ENCODE data around the gene DUSP22. TPM values are rescaled to one million over a fixed set of nuclear protein-coding genes. Genes with fewer than 3 reads are reported as not detected.

The DUSP22 gene
- total and polyA plus RNA-seq, 3 experiments from 2014 or later, result 24.4 to 38.5 (median 25.3) TPM

GRCh38 chr6:259901-260508, 32.3 kb upstream of the DUSP22 start:
- no peaks in the 10 kb centered on the region for H3K36me3 ChIP-seq (ENCODE audit: insufficient read depth, low read length)
- CTCF ChIA-PET, result interaction anchor here (0.9 kb wide), 1 partner anchor 44 kb away, joined by 4 read pairs; no protein-coding TSS in a partner anchor
- peak overlapping the region; percentile 35 to 85 (median 68) for H3K4me3 Mint-ChIP-seq
- peak in 1 of 5 donors; percentile 21 for DNase-seq
- H3K4me3 ChIP-seq (ENCODE audit: low read length), result peak overlapping the region; percentile 1
- H3K4me1 Mint-ChIP-seq, result peaks cover 24 to 53% (median 27%) of the 10 kb centered on the region in 3 donors
- POLR2A ChIA-PET, result no interaction called here
- no peaks in the 10 kb centered on the region for H3K9me3 ChIP-seq (ENCODE audit: low read length)
- H3K27me3 Mint-ChIP-seq, result no peaks in the 10 kb centered on the region
- no peak overlapping the region for H3K27ac ChIP-seq (ENCODE audit: low read depth, low read length)
- no peaks in the 10 kb centered on the region for H3K27me3 ChIP-seq (ENCODE audit: insufficient read depth, low read length, poor library complexity, severe bottlenecking)
- H3K9me3 Mint-ChIP-seq, result peaks cover 0 to 3% (median 0%) of the 10 kb centered on the region in 5 donors
- H3K4me1 ChIP-seq (ENCODE audit: insufficient read depth, low read length), result peaks cover 6% of the 10 kb centered on the region
- H3K27ac Mint-ChIP-seq, result peak overlapping the region in 7 of 8 donors; percentile 10 to 94 (median 68)
- no peaks in the 10 kb centered on the region for H3K36me3 Mint-ChIP-seq

GRCh38 chr6:264626-265025, 27.7 kb upstream of the DUSP22 start:
- H3K4me3 Mint-ChIP-seq, result no peak overlapping the region
- Histone ChIP-seq H3K36me3 (ENCODE audit: insufficient read depth, low read length) (no peaks in the 10 kb centered on the region), H3K27me3 (ENCODE audit: insufficient read depth, low read length, poor library complexity, severe bottlenecking) (no peaks in the 10 kb centered on the region), H3K4me1 (ENCODE audit: insufficient read depth, low read length) (peaks cover 6% of the 10 kb centered on the region), H3K9me3 (ENCODE audit: low read length) (no peaks in the 10 kb centered on the region), H3K4me3 (ENCODE audit: low read length) (no peak overlapping the region), H3K27ac (ENCODE audit: low read depth, low read length) (no peak overlapping the region)
- ChIA-PET CTCF (no interaction called here), POLR2A (interaction anchor here (0.6 kb wide), 1 partner anchor 47 kb away, joined by 3 read pairs; no protein-coding TSS in a partner anchor)
- peaks cover 0 to 4% (median 0%) of the 10 kb centered on the region in 5 donors for H3K9me3 Mint-ChIP-seq
- H3K36me3 Mint-ChIP-seq, result no peaks in the 10 kb centered on the region
- DNase-seq, result no peak
- H3K27ac Mint-ChIP-seq, result no peak overlapping the region
- no peaks in the 10 kb centered on the region for H3K27me3 Mint-ChIP-seq
- H3K4me1 Mint-ChIP-seq, result peaks cover 10 to 16% (median 16%) of the 10 kb centered on the region in 3 donors

DNA sequence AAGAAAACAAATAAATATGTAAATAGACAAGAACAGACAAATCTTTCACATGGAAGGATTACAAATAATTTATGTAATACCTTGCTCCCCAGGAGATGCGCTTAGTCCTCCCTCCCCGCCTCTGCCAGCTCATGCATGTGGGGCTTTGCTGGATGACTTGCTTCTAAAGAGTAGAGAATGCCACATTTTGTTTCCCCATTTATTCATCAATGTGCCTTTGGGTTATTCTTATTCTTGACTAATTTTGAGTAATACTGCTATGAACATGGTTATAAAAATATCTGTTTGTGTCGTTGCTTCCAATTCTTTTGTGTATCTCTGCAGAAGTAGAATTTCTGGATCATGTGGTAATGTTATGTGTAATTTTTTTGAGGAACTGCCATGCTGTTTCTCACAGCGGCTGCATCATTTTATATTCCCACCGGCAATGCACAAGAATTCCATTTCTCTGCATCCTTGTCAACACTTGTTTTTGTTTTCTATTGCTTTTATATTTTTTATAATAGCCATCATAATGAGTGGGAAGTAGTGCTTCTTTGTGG, 23.8 kb upstream of the DUSP22 start:
- DNase-seq, result no peak
- Mint-ChIP-seq H3K27me3 (no peaks in the 10 kb centered on the region), H3K4me3 (no peak overlapping the region), H3K36me3 (no peaks in the 10 kb centered on the region), H3K9me3 (peaks cover 0 to 14% (median 3%) of the 10 kb centered on the region in 5 donors), H3K27ac (no peak overlapping the region), H3K4me1 (peaks cover 16 to 25% (median 17%) of the 10 kb centered on the region in 3 donors)
- POLR2A ChIA-PET, result no interaction called here
- no peak overlapping the region for H3K27ac ChIP-seq (ENCODE audit: low read depth, low read length)
- H3K4me3 ChIP-seq (ENCODE audit: low read length), result no peak overlapping the region
- H3K9me3 ChIP-seq (ENCODE audit: low read length), result no peaks in the 10 kb centered on the region
- CTCF ChIA-PET, result no interaction called here
- H3K27me3 ChIP-seq (ENCODE audit: insufficient read depth, low read length, poor library complexity, severe bottlenecking), result no peaks in the 10 kb centered on the region
- H3K4me1 ChIP-seq (ENCODE audit: insufficient read depth, low read length), result peaks cover 6% of the 10 kb centered on the region
- H3K36me3 ChIP-seq (ENCODE audit: insufficient read depth, low read length), result no peaks in the 10 kb centered on the region

DNA sequence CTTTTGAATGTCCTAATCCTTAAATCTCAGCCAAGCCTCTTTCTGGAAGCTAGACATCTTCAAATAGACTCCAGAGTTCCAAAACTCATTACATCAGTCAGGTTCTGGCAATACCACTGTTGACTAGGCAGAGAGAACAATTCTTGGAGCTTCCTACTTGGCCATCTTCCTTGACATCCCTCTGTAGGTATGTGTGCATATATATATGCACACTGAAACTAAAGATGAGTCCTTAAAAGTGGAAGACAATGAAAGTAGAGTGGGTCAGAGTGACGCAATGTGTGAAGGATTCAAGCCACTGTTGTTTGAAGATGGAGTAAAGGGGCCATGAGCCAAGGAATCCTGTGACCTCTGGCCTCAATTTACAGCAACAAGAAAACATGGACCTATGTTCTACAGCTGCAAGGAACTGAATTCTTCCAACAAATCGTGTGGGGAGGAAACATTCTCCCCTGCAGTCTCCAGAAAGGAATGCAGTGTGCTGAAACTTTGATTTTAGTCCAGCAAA, 18.7 kb upstream of the DUSP22 start:
- Histone ChIP-seq H3K36me3 (ENCODE audit: insufficient read depth, low read length) (no peaks in the 10 kb centered on the region), H3K4me3 (ENCODE audit: low read length) (no peak overlapping the region), H3K9me3 (ENCODE audit: low read length) (no peaks in the 10 kb centered on the region), H3K27me3 (ENCODE audit: insufficient read depth, low read length, poor library complexity, severe bottlenecking) (no peaks in the 10 kb centered on the region), H3K4me1 (ENCODE audit: insufficient read depth, low read length) (peaks cover 6% of the 10 kb centered on the region), H3K27ac (ENCODE audit: low read depth, low read length) (no peak overlapping the region)
- Mint-ChIP-seq H3K36me3 (no peaks in the 10 kb centered on the region), H3K9me3 (peaks cover 0 to 14% (median 0%) of the 10 kb centered on the region in 5 donors), H3K4me1 (peaks cover 16 to 25% (median 17%) of the 10 kb centered on the region in 3 donors), H3K27ac (no peak overlapping the region), H3K4me3 (no peak overlapping the region), H3K27me3 (no peaks in the 10 kb centered on the region)
- no peak for DNase-seq
- ChIA-PET POLR2A (no interaction called here), CTCF (no interaction called here)

GRCh38 chr6:277746-278145, 14.5 kb upstream of the DUSP22 start:
- no peak for DNase-seq
- H3K4me1 Mint-ChIP-seq, result peaks cover 0 to 3% (median 3%) of the 10 kb centered on the region in 3 donors
- Histone ChIP-seq H3K27ac (ENCODE audit: low read depth, low read length) (no peak overlapping the region), H3K27me3 (ENCODE audit: insufficient read depth, low read length, poor library complexity, severe bottlenecking) (no peaks in the 10 kb centered on the region), H3K4me3 (ENCODE audit: low read length) (no peak overlapping the region), H3K4me1 (ENCODE audit: insufficient read depth, low read length) (no peaks in the 10 kb centered on the region), H3K9me3 (ENCODE audit: low read length) (no peaks in the 10 kb centered on the region), H3K36me3 (ENCODE audit: insufficient read depth, low read length) (no peaks in the 10 kb centered on the region)
- H3K36me3 Mint-ChIP-seq, result peaks cover 0 to 7% (median 2%) of the 10 kb centered on the region in 3 donors
- no peaks in the 10 kb centered on the region for H3K27me3 Mint-ChIP-seq
- ChIA-PET POLR2A (no interaction called here), CTCF (no interaction called here)
- H3K4me3 Mint-ChIP-seq, result no peak overlapping the region
- peak overlapping the region in 1 of 8 donors; percentile 14 for H3K27ac Mint-ChIP-seq
- H3K9me3 Mint-ChIP-seq, result peaks cover 0 to 3% (median 0%) of the 10 kb centered on the region in 5 donors

GRCh38 chr6:278494-278893, 13.8 kb upstream of the DUSP22 start:
- POLR2A ChIA-PET, result no interaction called here
- Mint-ChIP-seq H3K36me3 (peaks cover 0 to 7% (median 2%) of the 10 kb centered on the region in 3 donors), H3K4me3 (no peak overlapping the region), H3K4me1 (no peaks in the 10 kb centered on the region), H3K9me3 (peaks cover 0 to 1% (median 0%) of the 10 kb centered on the region in 5 donors), H3K27ac (no peak overlapping the region), H3K27me3 (peaks cover 0 to 2% of the 10 kb centered on the region in 2 donors)
- CTCF ChIA-PET, result no interaction called here
- H3K36me3 ChIP-seq (ENCODE audit: insufficient read depth, low read length), result no peaks in the 10 kb centered on the region
- no peaks in the 10 kb centered on the region for H3K4me1 ChIP-seq (ENCODE audit: insufficient read depth, low read length)
- H3K27ac ChIP-seq (ENCODE audit: low read depth, low read length), result no peak overlapping the region
- no peaks in the 10 kb centered on the region for H3K9me3 ChIP-seq (ENCODE audit: low read length)
- DNase-seq, result no peak
- H3K4me3 ChIP-seq (ENCODE audit: low read length), result no peak overlapping the region
- no peaks in the 10 kb centered on the region for H3K27me3 ChIP-seq (ENCODE audit: insufficient read depth, low read length, poor library complexity, severe bottlenecking)

- no peak overlapping the region for H3K4me3 ChIP-seq (ENCODE audit: low read length)
- ChIA-PET POLR2A (no interaction called here), CTCF (no interaction called here)
- no peaks in the 10 kb centered on the region for H3K9me3 ChIP-seq (ENCODE audit: low read length)
- peaks cover 0 to 7% (median 4%) of the 10 kb centered on the region in 3 donors for H3K36me3 Mint-ChIP-seq
- H3K4me3 Mint-ChIP-seq, result no peak overlapping the region
- no peak overlapping the region for H3K27ac Mint-ChIP-seq
- H3K27me3 ChIP-seq (ENCODE audit: insufficient read depth, low read length, poor library complexity, severe bottlenecking), result no peaks in the 10 kb centered on the region
- H3K36me3 ChIP-seq (ENCODE audit: insufficient read depth, low read length), result no peaks in the 10 kb centered on the region
- H3K4me1 Mint-ChIP-seq, result peaks cover 0 to 1% (median 0%) of the 10 kb centered on the region in 3 donors
- peaks cover 0 to 2% of the 10 kb centered on the region in 2 donors for H3K27me3 Mint-ChIP-seq
- peaks cover 7% of the 10 kb centered on the region for H3K4me1 ChIP-seq (ENCODE audit: insufficient read depth, low read length)
- H3K27ac ChIP-seq (ENCODE audit: low read depth, low read length), result no peak overlapping the region
- DNase-seq, result no peak
- peaks cover 0 to 1% (median 0%) of the 10 kb centered on the region in 5 donors for H3K9me3 Mint-ChIP-seq
Observed at GRCh38 chr6:279341-280029, 12.8 kb upstream of the DUSP22 start.
